RWPE2 (cell line): Measurements from ENCODE around the gene CSNK1D.
A peak's percentile ranks its signal among the peaks of the same experiment; 100 is the strongest.

Source experiments
- ATAC-seq: fragments of 200-7000 bp; cut with Tn5 transposase; 3 replicates; pipeline ENCODE4 v1.9.1; 2021; ENCODE audit warnings: low read depth
- DNase-seq: peaks from one replicate; pipeline ENCODE4 v3.0.0-alpha.2; 2020; ENCODE audit warnings: low spot score
- H3K27ac ChIP-seq: fragments of 450-650 bp; 2 replicates; pipeline ENCODE4 v1.5.1; 2017; ENCODE audit warnings: mild to moderate bottlenecking; ENCODE audit not compliant: poor library complexity, severe bottlenecking
- H3K27me3 ChIP-seq: fragments of 250-450 bp; sonication (Bioruptor Pico); 2 replicates; pipeline ENCODE4 v1.5.1; 2021; ENCODE audit warnings: mild to moderate bottlenecking, moderate library complexity; ENCODE audit not compliant: insufficient read depth, poor library complexity, severe bottlenecking
- H3K36me3 ChIP-seq: fragments of 250-450 bp; sonication (Bioruptor Pico); 2 replicates; pipeline ENCODE4 v1.5.1; 2020; ENCODE audit warnings: low read depth, mild to moderate bottlenecking, moderate library complexity
- H3K4me1 ChIP-seq: fragments of 250-450 bp; sonication (Bioruptor Pico); 2 replicates; pipeline ENCODE4 v1.5.1; 2021; ENCODE audit warnings: mild to moderate bottlenecking, moderate library complexity; ENCODE audit not compliant: insufficient read depth, poor library complexity, severe bottlenecking
- H3K4me3 ChIP-seq: fragments of 250-450 bp; sonication (Bioruptor Pico); 2 replicates; pipeline ENCODE4 v1.5.1; 2021; ENCODE audit warnings: mild to moderate bottlenecking, moderate library complexity; ENCODE audit not compliant: severe bottlenecking
- H3K9me3 ChIP-seq: fragments of 250-450 bp; sonication (Bioruptor Pico); 2 replicates; pipeline ENCODE4 v1.5.1; 2021; ENCODE audit warnings: mild to moderate bottlenecking, moderate library complexity; ENCODE audit not compliant: severe bottlenecking
- TF ChIP-seq, protein P1 (sequence below): fragments of 450-650 bp; IDR thresholded peaks from one replicate; pipeline ENCODE4 v1.5.1; 2017; ENCODE audit warnings: mild to moderate bottlenecking, moderate library complexity; ENCODE audit not compliant: poor library complexity, severe bottlenecking

Gene CSNK1D

GRCh38 chr17:82246365-82247181 lies 26.9 kb downstream of the CSNK1D start:
- Histone ChIP-seq H3K27ac (peak overlapping the region; percentile 91), H3K36me3 (peaks cover 92% of the 10 kb centered on the region), H3K4me1 (peaks cover 43% of the 10 kb centered on the region), H3K27me3 (no peaks in the 10 kb centered on the region), H3K9me3 (no peaks in the 10 kb centered on the region), H3K4me3 (no peak overlapping the region)
- ATAC-seq, result peak; percentile 56
- DNase-seq, result peak; percentile 96
- TF ChIP-seq, protein P1, sequence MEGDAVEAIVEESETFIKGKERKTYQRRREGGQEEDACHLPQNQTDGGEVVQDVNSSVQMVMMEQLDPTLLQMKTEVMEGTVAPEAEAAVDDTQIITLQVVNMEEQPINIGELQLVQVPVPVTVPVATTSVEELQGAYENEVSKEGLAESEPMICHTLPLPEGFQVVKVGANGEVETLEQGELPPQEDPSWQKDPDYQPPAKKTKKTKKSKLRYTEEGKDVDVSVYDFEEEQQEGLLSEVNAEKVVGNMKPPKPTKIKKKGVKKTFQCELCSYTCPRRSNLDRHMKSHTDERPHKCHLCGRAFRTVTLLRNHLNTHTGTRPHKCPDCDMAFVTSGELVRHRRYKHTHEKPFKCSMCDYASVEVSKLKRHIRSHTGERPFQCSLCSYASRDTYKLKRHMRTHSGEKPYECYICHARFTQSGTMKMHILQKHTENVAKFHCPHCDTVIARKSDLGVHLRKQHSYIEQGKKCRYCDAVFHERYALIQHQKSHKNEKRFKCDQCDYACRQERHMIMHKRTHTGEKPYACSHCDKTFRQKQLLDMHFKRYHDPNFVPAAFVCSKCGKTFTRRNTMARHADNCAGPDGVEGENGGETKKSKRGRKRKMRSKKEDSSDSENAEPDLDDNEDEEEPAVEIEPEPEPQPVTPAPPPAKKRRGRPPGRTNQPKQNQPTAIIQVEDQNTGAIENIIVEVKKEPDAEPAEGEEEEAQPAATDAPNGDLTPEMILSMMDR, result no peak

DNA sequence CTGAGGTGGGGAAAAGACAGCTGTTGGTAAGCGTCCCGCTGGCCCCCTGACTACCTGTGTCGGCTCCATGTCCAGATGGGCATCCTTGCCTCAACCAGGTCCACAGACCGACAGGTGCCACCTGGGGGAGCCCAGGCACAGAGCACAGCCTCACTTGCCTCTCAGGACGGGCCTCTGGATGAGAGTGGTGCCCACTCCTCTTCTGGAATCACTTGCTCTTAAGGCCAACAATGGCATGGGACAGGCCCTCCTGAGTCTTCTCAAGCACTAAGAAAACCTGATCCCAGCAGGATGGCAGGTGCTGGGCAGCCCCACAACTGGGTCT lies 27.5 kb downstream of the CSNK1D start:
- no peak for ATAC-seq
- Histone ChIP-seq H3K27ac (peak overlapping the region; percentile 91), H3K4me1 (peaks cover 49% of the 10 kb centered on the region)

DNA sequence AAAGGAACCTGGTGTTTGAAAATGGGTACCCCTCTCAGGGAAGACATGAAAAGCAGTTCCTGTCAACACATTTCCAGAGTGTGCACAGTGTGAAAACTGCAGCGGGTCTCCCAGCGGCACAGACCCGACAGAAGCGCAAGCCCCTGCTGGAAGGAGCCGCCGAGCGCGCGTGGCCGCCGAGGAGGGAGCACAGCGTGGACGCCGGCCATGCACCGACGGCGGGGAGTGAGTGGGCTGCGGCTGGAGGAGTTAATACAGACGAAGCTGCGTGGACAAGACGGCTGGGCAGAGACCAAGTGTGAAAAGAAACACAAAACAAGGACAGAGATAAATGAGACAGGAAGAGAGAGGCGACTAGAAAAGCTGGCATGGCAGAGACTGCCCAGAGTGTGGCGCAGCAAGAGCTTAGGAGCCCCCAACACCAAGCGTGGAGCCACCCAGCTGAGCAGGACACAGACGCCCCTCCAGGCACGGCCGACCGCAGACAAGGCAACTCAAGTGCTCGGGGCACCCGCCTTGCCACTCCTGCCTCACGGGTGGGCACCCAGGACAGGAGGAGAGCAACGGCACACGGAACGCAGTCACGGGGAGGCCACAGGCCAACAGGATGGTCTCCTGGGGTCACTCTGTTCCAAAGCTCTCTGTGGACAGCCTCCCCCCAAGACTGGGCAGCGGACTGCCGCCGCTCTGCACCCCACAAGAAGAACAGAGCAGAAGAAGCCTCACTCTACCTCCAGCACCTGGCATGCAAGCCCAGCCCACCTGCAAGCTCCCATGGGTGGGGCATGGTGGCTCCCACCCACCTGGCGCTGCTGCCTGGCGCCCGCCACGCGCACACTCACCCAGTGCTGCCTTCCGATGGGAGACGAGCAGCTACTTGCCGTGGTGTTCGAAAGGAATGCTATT lies 28.1 kb downstream of the CSNK1D start:
- TF ChIP-seq, protein P1, result no peak
- Histone ChIP-seq H3K4me1 (peaks cover 55% of the 10 kb centered on the region), H3K9me3 (no peaks in the 10 kb centered on the region), H3K27ac (peak overlapping the region; percentile 91), H3K27me3 (no peaks in the 10 kb centered on the region), H3K4me3 (no peak overlapping the region), H3K36me3 (peaks cover 80% of the 10 kb centered on the region)
- ATAC-seq, result no peak
- DNase-seq, result peak; percentile 80

More for the DNA sequence above, 27.5 kb downstream of the CSNK1D start:
- no peaks in the 10 kb centered on the region for H3K27me3 ChIP-seq
- TF ChIP-seq, protein P1, result no peak
- no peak overlapping the region for H3K4me3 ChIP-seq
- DNase-seq, result no peak
- H3K36me3 ChIP-seq, result peaks cover 87% of the 10 kb centered on the region
- H3K9me3 ChIP-seq, result no peaks in the 10 kb centered on the region

DNA sequence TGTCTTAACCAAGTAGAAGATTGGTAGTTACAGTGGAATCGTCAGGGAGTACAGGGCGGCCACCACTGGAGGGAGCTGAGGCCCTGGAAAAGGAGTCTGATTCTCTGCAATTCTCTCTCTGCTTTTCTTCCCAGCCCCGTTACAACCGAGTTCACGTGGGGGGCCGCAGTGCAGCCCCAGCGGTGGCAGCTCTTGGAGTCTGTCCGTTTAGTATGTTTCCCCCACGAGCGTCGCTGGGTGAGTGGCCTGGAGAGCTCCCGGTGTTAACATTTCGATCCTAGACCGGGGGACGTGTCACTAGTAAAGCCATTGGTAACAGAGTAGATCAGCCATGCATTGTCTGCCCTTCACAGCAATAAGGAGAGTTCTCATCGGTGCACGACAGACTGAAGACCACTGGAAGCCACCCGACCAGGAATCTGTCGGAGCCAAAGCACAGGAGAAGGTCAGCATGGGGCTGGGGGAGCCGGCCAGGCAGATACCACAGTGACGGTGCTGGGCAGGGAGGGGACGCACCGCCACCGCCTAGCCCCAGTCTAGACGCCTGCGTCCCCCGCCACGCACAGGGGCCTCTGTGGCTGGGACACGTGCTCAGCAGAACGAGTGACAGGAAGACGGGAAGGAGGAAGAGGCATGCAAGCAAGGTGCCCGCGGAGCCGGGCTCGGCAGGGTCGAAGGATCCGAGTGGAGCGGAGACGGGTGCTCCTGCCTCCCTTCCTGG lies 28.9 kb downstream of the CSNK1D start:
- H3K4me3 ChIP-seq, result no peak overlapping the region
- H3K27me3 ChIP-seq, result no peaks in the 10 kb centered on the region
- DNase-seq, result peak; percentile 73
- H3K36me3 ChIP-seq, result peaks cover 77% of the 10 kb centered on the region
- H3K9me3 ChIP-seq, result no peaks in the 10 kb centered on the region
- TF ChIP-seq, protein P1, result peak; percentile 61
- peaks cover 63% of the 10 kb centered on the region for H3K4me1 ChIP-seq
- ATAC-seq, result no peak
- H3K27ac ChIP-seq, result peak overlapping the region; percentile 91
